ENCODE data around the gene PIGS. TPM values are rescaled to one million over a fixed set of nuclear protein-coding genes. Genes with fewer than 3 reads are reported as not detected.

The PIGS gene
- total and polyA plus RNA-seq, 2 of the 13 experiments (the other 11 are each of a cell fraction or from before 2014, with no cell fraction given) = 31.7 to 42.6 TPM

DNA sequence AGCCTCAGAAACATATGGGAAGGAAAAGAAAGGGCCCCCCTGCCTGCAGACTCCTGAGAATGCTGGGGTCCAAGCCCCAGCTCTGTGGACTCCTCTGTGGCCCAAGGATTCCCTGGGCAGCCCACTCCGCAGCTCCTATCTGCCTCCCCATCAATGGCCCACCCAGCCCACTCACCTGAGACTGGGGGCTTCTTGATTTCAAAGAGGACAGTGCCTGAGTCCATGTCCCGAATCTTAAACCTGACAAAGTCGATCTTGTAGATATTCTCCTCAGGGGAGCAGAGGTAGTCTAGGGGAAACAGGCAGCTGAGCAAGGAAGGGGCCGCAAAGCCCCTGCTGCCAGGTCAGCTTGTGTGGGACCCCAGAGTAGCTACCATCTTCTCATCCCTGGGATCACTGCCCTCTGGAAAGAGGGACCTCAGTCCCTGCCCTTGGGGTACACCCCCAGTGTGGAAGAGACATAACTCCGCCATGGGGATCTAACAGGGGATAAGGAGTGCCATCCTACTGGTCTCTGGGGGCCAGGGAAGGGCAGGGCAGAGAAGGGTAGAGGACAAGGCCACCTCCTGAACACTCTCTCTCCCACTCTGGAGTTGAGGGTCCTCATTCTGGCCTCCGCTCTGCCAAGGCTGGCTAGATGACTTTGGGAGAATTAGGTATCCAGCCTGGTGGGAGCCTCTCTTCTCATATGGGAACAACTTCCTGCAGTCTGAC, 22.8 kb downstream of the PIGS start (continued):
- TF ChIP-seq, protein P1, sequence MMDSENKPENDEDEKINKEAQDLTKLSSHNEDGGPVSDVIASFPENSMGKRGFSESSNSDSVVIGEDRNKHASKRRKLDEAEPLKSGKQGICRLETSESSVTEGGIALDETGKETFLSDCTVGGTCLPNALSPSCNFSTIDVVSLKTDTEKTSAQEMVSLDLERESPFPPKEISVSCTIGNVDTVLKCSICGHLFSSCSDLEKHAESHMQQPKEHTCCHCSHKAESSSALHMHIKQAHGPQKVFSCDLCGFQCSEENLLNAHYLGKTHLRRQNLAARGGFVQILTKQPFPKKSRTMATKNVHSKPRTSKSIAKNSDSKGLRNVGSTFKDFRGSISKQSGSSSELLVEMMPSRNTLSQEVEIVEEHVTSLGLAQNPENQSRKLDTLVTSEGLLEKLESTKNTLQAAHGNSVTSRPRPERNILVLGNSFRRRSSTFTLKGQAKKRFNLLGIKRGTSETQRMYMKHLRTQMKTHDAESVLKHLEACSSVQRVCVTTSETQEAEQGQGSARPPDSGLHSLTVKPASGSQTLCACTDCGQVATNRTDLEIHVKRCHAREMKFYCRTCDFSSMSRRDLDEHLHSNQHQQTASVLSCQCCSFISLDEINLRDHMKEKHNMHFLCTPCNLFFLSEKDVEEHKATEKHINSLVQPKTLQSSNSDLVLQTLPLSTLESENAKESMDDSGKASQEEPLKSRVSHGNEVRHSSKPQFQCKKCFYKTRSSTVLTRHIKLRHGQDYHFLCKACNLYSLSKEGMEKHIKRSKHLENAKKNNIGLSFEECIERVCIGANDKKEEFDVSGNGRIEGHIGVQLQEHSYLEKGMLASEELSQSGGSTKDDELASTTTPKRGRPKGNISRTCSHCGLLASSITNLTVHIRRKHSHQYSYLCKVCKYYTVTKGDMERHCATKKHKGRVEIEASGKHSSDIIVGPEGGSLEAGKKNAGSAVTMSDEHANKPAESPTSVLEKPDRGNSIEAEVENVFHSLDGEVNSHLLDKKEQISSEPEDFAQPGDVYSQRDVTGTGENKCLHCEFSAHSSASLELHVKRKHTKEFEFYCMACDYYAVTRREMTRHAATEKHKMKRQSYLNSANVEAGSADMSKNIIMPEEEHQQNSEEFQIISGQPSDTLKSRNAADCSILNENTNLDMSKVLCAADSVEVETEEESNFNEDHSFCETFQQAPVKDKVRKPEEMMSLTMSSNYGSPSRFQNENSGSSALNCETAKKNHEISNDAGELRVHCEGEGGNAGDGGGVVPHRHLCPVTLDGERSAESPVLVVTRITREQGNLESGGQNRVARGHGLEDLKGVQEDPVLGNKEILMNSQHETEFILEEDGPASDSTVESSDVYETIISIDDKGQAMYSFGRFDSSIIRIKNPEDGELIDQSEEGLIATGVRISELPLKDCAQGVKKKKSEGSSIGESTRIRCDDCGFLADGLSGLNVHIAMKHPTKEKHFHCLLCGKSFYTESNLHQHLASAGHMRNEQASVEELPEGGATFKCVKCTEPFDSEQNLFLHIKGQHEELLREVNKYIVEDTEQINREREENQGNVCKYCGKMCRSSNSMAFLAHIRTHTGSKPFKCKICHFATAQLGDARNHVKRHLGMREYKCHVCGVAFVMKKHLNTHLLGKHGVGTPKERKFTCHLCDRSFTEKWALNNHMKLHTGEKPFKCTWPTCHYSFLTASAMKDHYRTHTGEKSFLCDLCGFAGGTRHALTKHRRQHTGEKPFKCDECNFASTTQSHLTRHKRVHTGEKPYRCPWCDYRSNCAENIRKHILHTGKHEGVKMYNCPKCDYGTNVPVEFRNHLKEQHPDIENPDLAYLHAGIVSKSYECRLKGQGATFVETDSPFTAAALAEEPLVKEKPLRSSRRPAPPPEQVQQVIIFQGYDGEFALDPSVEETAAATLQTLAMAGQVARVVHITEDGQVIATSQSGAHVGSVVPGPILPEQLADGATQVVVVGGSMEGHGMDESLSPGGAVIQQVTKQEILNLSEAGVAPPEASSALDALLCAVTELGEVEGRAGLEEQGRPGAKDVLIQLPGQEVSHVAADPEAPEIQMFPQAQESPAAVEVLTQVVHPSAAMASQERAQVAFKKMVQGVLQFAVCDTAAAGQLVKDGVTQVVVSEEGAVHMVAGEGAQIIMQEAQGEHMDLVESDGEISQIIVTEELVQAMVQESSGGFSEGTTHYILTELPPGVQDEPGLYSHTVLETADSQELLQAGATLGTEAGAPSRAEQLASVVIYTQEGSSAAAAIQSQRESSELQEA (CRISPR knock-in tag; IDR thresholded peaks at IDR 0.05; ENCODE audit: not compliant biosample characterization) = no peak
- TF ChIP-seq ZSCAN12 (CRISPR knock-in tag; IDR thresholded peaks at IDR 0.05) (no peak), TEAD2 (CRISPR knock-in tag; IDR thresholded peaks at IDR 0.05) (no peak), ZNF598 (CRISPR knock-in tag; IDR thresholded peaks at IDR 0.05; ENCODE audit: borderline replicate concordance) (0 out of 2 replicates have a peak, but pooled peaks have one; percentile 14), ZKSCAN8 (CRISPR knock-in tag; IDR thresholded peaks at IDR 0.05; ENCODE audit: borderline replicate concordance) (no peak), SSRP1 (CRISPR knock-in tag; IDR thresholded peaks at IDR 0.05) (no peak)
- TF ChIP-seq, protein P2, sequence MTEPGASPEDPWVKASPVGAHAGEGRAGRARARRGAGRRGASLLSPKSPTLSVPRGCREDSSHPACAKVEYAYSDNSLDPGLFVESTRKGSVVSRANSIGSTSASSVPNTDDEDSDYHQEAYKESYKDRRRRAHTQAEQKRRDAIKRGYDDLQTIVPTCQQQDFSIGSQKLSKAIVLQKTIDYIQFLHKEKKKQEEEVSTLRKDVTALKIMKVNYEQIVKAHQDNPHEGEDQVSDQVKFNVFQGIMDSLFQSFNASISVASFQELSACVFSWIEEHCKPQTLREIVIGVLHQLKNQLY (CRISPR knock-in tag; IDR thresholded peaks at IDR 0.05) = no peak
- TF ChIP-seq, protein P3, sequence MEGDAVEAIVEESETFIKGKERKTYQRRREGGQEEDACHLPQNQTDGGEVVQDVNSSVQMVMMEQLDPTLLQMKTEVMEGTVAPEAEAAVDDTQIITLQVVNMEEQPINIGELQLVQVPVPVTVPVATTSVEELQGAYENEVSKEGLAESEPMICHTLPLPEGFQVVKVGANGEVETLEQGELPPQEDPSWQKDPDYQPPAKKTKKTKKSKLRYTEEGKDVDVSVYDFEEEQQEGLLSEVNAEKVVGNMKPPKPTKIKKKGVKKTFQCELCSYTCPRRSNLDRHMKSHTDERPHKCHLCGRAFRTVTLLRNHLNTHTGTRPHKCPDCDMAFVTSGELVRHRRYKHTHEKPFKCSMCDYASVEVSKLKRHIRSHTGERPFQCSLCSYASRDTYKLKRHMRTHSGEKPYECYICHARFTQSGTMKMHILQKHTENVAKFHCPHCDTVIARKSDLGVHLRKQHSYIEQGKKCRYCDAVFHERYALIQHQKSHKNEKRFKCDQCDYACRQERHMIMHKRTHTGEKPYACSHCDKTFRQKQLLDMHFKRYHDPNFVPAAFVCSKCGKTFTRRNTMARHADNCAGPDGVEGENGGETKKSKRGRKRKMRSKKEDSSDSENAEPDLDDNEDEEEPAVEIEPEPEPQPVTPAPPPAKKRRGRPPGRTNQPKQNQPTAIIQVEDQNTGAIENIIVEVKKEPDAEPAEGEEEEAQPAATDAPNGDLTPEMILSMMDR (CRISPR knock-in tag; IDR thresholded peaks at IDR 0.05) = no peak
